Left renal cortex interstitium (tissue), 4 donors: ENCODE data around the gene C1QTNF5. TPM values are rescaled to one million over a fixed set of nuclear protein-coding genes. Genes with fewer than 3 reads are reported as not detected.

Experiments used
- DNase-seq, 4 donors: peaks; one replicate each; pipeline ENCODE4 v3.0.0-alpha.2; 2013; ENCODE audit warnings: low read depth in 4 of 4, low spot score in 2 of 4, missing footprints in 1 of 4
- polyA plus RNA-seq, 4 donors: library from polyadenylated mRNA; unstranded; fragments of 120-200 nt; gene quantifications; one replicate each; pipeline ENCODE4 v1.2.1, GENCODE V29; 2013; ENCODE audit not compliant: insufficient read length in 4 of 4

The C1QTNF5 gene
- polyA plus RNA-seq, 4 donors: 22.0 to 43.2 (median 26.9) TPM

- no peak for DNase-seq
Observed at GRCh38 chr11:119319136-119319699, 21.5 kb downstream of the C1QTNF5 start.

DNA sequence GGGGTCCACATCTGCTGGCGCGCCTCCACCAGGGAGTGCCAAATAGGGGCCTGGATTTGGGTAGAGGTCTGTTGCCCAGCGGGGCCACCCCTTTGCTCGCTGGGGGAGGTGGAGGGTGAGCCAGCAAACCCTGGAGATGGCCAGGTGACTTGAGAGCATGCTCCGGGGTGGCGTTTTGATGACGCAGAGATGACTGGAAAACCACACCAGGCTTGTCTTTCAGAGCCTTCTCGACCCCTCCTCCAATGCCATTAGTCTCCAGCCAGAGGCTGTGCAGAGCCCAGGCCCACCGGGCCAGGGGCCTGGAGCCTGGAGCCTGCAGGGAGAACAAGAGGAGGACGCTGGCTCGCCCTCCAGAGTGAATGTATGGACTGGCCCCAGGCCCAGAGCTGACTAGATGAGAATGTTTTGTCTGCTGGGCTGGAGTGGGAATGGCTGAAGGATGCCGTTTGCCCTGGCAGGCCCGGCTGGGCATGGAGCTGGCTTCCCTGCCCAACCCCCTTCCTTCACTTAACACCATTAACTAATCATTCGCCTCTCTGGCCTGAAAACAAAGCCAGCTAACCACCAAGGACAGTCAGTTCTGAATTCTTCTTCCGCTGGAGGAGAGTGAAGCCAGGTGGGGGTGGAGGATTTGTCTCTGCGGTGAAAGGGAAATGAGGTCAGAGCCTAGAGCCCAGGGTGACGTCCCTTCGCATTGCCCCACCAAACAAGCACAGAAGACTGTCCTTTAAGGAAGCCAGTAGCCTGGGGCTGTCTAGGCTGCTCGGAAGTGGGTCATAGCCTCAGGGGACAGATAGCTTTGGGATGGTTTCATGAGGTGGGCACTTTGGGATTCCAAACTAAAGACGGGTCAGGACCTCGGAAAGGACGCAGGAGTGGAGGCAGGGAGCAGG, 22.2 kb downstream of the C1QTNF5 start:
- no peak for DNase-seq

DNA sequence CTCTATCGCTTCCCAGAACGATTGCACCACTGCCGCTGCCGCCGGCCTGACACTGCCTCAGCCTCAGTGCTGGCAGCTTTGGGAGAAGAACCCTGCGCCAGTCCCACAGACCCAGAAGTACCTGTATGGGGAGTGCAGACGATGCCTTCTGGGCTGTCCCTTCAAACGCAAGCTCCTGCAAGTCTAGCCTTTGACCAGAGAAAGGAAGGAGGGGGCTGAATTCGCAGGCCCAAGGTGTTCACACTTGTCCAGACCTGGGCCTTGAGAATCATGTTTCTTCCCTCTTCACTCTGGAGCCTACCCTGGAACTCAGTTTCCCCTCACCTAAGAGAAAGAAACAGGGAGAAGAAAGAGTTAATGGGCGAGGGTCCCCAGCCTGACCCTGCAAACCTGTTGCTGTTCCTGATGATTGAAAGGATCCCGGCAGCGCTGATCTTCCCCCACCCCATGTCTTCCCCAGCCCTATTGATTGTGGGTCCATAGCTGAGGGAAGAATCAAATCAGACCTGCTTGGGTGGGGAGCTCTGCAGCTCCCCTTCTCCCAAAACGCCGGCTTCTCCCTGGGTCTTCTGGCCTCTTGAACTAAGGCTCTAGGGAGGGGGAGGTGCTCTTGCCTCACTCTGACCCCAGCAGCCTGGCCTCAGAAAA, 23.0 kb downstream of the C1QTNF5 start:
- DNase-seq: no peak

- DNase-seq: no peak
Observed at GRCh38 chr11:119316729-119317591, 23.7 kb downstream of the C1QTNF5 start, which contains the start of gene MCAM. MCAM (minus strand) TSS chr11:119317130; CDS start chr11:119317101, 29 bp downstream.

DNA sequence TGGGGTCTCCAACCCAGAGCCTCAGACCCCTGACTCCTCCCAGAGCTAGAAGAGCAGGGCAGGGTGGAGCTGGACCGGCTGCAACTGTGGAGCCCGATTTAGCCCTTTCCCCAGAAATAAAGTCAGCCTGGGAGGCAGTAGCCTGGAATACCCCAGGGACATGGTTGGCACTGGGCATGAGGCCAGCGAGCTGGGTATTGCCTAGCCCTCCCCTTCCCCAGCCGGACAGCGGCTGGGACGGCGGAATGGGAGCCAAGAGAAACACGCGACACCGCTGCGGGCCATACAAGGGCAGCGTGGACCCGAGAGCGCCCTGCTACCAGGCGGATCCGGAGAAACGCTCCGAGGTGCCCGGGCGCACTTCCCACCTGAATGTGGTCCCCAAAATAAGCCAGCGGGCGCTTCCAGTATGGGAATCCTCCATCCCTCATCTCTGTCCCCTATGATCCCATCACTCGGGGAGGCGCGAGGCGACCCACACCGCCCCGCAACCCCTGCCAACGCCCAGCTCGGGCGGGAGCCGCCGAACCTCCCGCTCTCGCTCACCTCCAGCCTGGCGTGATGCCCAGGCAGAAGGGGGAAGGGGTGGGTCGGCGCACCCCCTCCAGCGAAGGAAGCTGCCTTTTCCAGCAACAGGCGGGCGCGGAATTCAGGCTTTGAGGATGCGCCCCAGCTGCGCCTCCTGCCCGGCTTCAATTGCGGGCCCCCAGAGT, 24.5 kb downstream of the C1QTNF5 start:
- no peak for DNase-seq

DNA sequence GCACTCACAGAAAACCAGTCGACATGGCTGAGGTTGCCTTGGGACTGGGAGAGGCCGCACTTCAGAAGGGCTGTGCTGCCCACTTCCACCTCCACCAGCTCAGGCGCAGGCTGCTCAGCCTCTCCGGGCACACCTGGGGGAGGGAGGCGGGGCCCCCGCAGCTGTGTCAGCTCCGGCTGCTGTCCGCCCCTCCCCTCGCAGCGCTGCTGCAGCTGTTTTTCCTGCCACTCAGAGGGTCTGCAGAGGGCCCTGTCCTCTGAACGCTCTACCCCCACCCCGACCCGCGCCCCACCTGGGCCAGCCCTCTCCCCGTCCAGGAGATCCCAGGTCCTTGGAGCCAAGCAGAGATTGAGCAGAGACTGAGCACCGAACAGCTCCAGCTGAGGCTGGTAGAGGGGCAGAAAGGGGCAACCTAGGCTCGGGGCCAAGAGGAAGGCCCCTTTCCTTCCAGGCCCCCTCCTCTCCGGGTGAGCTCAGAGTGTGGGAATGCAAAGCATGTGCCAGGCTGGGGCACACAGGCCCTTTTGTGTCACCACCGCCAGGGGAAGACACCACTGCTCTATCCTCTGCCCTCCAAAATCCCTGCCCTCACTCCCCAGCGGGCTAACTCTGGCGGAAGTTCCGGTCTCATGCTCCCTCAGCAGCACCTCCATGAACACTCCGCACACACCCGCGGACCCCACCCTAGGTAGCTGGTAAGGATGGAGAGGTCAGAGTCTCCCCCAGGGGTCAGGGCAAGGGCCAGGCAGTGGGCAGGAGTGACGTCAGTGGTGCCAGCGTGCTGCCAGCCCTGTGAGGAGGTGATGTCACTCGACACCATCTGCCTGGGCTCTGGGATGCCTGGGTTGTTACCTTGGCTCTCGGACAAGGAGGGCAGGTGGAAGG, 25.3 kb downstream of the C1QTNF5 start:
- DNase-seq: no peak

GRCh38 chr11:119314726-119315125, 26.0 kb downstream of the C1QTNF5 start:
- no peak for DNase-seq

DNA sequence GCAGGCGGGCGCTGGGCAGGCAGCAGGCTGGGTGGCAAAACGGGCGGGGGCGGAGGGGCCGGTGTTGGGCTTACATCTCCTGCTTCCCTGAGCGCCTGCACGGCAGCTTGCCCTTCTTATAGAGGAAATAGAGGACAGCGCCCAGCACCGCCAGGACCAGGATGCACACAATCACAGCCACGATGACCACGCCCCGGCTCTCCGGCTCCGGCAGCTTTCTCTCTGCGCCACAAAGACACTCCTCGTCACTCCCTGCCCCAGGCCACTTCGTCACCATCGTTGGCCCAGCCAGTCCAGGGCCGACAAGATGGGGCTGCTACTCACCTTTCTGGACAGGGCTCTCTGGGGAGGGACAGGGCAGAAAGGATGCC, 30.0 kb downstream of the C1QTNF5 start:
- no peak for DNase-seq

GRCh38 chr11:119309953-119310681, 30.6 kb downstream of the C1QTNF5 start:
- DNase-seq: no peak

DNA sequence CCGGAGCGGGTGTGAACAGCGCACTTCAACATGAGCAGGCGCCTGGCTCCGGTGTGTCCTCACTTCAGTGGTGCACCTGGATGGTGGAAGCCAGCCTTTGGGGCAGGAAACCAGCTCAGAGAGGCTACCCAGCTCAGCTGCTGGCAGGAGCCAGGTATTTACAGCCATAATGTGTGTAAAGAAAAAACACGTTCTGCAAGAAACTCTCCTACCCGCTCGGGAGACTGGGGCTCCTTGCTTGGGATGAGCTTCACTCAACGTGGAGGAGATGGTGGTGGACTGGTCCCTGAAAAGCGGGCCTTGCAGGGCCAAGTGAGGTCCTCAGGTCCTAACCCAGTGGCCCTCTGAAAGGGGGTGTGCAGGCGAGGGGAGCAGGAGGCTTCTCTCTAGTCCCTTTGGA, 31.3 kb downstream of the C1QTNF5 start:
- no peak for DNase-seq

DNA sequence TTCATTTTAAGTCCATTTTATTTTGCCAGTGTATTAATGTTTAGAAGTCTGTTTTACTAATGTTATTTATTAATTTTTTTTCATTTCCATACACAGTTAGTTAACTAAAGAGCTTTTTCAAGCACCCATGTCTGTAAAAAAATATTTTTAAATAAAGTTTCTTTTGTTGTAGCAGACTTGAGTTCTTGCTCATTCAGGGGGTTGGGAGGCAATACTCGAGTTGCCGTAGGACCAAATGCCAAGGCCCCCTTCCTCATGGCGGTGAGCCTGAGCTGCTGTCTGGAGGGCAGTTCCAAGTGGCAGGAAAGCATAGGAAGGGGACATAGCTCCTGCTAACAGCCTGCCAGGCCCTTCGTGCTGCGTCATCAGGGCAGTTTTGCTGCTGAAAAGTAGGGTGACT, 32.7 kb downstream of the C1QTNF5 start:
- DNase-seq: no peak

DNA sequence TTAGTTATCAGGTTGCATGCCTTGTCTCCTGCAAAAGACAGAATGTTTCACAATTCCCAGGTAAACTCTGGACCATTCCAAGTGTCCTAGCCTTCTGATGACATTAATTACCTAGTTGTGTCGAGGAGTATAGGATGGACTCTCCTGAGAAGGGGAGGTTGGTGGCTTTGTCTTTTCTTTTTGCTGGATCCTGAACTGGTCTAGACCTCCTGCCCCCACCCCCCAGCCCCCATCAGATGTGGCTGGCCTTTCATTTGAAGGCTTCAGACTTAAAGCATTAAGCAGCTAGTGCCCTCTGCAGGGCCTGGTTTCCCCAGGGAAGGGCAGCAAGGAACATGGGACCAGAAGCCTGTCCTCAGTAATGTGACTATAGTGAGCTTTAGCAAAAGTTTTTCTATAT, 33.5 kb downstream of the C1QTNF5 start:
- DNase-seq: no peak

GRCh38 chr11:119306373-119306890, 34.3 kb downstream of the C1QTNF5 start:
- no peak for DNase-seq

DNA sequence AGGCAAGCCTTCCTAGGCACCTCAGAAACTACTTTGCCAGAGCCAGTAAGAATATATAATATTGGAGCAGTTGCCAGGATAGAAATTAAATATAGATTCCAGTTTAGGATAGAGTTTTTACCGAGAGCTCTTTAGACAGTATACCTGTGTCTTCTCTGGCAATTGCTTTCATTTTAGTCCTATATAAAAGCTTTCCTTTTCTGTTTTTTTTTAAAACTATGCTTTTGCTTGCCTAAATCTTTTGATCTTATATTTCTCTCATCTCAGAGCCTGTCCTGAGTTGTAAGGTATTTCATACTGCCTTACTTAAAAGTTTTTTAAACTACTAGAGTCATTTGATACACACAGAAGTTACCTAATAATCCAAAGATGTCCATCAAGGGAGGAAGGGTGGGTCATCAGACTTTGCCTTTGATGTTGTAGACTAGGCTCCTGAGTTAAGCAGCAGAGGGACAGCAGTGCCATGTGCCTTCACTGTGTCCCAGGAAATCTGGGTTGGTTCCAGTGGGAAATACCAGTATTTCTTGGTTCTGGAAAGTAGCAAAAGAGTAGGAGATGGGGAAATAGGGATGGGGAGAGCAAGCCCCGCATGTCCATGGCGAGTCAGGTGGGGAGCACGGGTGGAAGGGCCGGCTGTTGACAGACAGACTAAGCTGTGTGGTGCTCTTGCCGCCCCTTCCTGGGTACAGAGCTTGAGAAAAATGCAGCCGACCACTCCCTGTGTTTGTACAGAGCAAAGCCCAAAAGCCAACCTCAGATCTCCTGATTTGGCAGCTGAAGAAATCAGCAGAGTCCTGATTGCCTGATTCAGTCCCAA, 34.9 kb downstream of the C1QTNF5 start:
- no peak for DNase-seq

DNA sequence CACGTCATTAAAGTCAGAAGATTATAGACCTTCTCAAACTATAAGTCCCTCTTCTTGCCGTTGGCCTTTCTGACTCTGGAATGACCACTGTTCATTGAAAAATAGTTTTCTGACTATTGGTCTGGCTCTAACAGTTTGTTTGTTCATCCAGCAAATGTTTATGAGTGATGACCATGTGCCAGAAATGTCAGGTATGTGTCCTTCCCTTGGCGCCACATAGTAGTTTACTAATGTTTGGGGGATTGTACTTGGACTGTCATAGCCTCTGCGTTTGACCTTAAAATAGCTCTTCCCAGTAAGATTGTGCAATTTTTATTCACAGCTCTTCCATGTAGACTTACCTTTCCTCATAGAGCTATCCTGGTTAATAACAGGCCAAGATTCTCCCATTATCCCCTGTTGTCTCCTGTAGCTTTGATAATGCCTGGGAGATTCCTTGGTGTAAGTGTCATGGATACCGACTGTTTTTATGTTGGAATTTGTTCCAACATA, 37.4 kb downstream of the C1QTNF5 start:
- no peak for DNase-seq

GRCh38 chr11:119300198-119300964, 40.3 kb downstream of the C1QTNF5 start:
- no peak for DNase-seq
